ENCODE measurements around the gene GORASP1.

GRCh38 chr3:39114456-39114855 is 7.0 kb upstream of the GORASP1 start:
- no peak for TF ChIP-seq POLR2AphosphoS5 (IDR thresholded peaks at IDR 0.05; ENCODE audit: low read depth, low read length)
- no peak for TF ChIP-seq POLR2A (IDR thresholded peaks at IDR 0.05; ENCODE audit: low read depth, low read length)
- TF ChIP-seq TAF1 (IDR thresholded peaks at IDR 0.05; ENCODE audit: borderline replicate concordance, low read depth, low read length), result no peak
